Fibroblast of lung (primary cell): ENCODE measurements around the gene PTPRE. TPM values are rescaled to one million over a fixed set of nuclear protein-coding genes. Genes with fewer than 3 reads are reported as not detected.

Source experiments
- DNase-seq, 2 donors: peaks; one replicate each; pipeline versions ENCODE4 v3.0.0 to v3.0.0-alpha.2; 2010; ENCODE audit warnings: low read depth in 2 of 2
- H2AFZ ChIP-seq: 2 replicates; pipeline ENCODE4 v1.5.1; 2012; ENCODE audit warnings: low read length, control low read depth, inconsistent platforms
- H3K27ac ChIP-seq: 2 replicates; pipeline ENCODE4 v1.5.1; 2011; ENCODE audit warnings: low read length, control low read depth; ENCODE audit not compliant: insufficient read depth
- H3K27me3 ChIP-seq: 2 replicates; pipeline ENCODE4 v1.5.1; 2011; ENCODE audit warnings: mild to moderate bottlenecking, low read length; ENCODE audit not compliant: control insufficient read depth, insufficient read depth
- H3K36me3 ChIP-seq: 2 replicates; pipeline ENCODE4 v1.5.1; 2011; ENCODE audit warnings: low read length; ENCODE audit not compliant: control insufficient read depth, insufficient read depth
- H3K4me1 ChIP-seq: 2 replicates; pipeline ENCODE4 v1.5.1; 2011; ENCODE audit warnings: low read length; ENCODE audit not compliant: control insufficient read depth, insufficient read depth; ENCODE audit errors: extremely low read depth
- H3K4me2 ChIP-seq: 2 replicates; pipeline ENCODE4 v1.5.1; 2011; ENCODE audit warnings: low read length, control low read depth; ENCODE audit not compliant: insufficient read depth; ENCODE audit errors: extremely low read depth
- H3K4me3 ChIP-seq, 4 experiments: fragments of 200-600 bp in 1 of 4; sonication (generic) in 1 of 4; replicated peaks in 1 of 4; 2 replicates each; pipeline ENCODE4 v1.5.1; 2011 to 2016; ENCODE audit warnings: low read length in 4 of 4, low read depth in 3 of 4, mild to moderate bottlenecking in 3 of 4, control low read depth in 2 of 4, inconsistent platforms in 1 of 4, mixed read lengths in 1 of 4; ENCODE audit not compliant: insufficient read depth in 1 of 4; ENCODE audit errors: control extremely low read depth in 1 of 4
- H3K79me2 ChIP-seq: 2 replicates; pipeline ENCODE4 v1.5.1; 2012; ENCODE audit warnings: mild to moderate bottlenecking, low read length, inconsistent platforms; ENCODE audit not compliant: control insufficient read depth, insufficient read depth
- H3K9ac ChIP-seq: 2 replicates; pipeline ENCODE4 v1.5.1; 2011; ENCODE audit warnings: mild to moderate bottlenecking, low read length, control low read depth; ENCODE audit not compliant: insufficient read depth
- H3K9me3 ChIP-seq: 2 replicates; pipeline ENCODE4 v1.5.1; 2012; ENCODE audit warnings: low read depth, low read length; ENCODE audit not compliant: control insufficient read depth, insufficient read depth
- H4K20me1 ChIP-seq: 2 replicates; pipeline ENCODE4 v1.5.1; 2011; ENCODE audit warnings: low read length; ENCODE audit not compliant: control insufficient read depth, insufficient read depth; ENCODE audit errors: extremely low read depth
- EZH2 ChIP-seq: IDR thresholded peaks from 2 replicates; pipeline ENCODE4 v1.5.1; 2012; ENCODE audit warnings: low read length, control low read depth, mild to moderate bottlenecking; ENCODE audit errors: missing control alignments
- polyA plus RNA-seq, 2 donors: library from polyadenylated mRNA; depleted of rRNA in 1 of 2; stranded (reverse) in 1 of 2; unstranded in 1 of 2; fragments of >200 nt; gene quantifications; 2 replicates each; pipeline ENCODE4 v1.2.1, GENCODE V29; 2011 to 2012; ENCODE audit warnings: missing spikeins in 1 of 2
- total RNA-seq: library from RNA; depleted of rRNA; stranded (reverse); fragments of >200 nt; gene quantifications from 2 replicates; pipeline ENCODE4 v1.2.1, GENCODE V29; 2014
- TF ChIP-seq, protein P1 (sequence below), 2 donors: IDR thresholded peaks in 1 of 2; conservative IDR thresholded peaks in 1 of 2; 1 replicate in 1 of 2; 2 replicates in 1 of 2; pipeline ENCODE4 v1.5.1; 2011 to 2012; ENCODE audit warnings: low read length in 2 of 2, control low read depth in 1 of 2, inconsistent platforms in 1 of 2, low read depth in 1 of 2, mild to moderate bottlenecking in 1 of 2

PTPRE gene
- total and polyA plus RNA-seq, 2 donors (not counting 1 experiment from before 2014, with no cell fraction given): 0.75 to 1.8 TPM

- no peaks in the 10 kb centered on the region for H3K36me3 ChIP-seq
- no peak for TF ChIP-seq EZH2
- TF ChIP-seq, protein P1, sequence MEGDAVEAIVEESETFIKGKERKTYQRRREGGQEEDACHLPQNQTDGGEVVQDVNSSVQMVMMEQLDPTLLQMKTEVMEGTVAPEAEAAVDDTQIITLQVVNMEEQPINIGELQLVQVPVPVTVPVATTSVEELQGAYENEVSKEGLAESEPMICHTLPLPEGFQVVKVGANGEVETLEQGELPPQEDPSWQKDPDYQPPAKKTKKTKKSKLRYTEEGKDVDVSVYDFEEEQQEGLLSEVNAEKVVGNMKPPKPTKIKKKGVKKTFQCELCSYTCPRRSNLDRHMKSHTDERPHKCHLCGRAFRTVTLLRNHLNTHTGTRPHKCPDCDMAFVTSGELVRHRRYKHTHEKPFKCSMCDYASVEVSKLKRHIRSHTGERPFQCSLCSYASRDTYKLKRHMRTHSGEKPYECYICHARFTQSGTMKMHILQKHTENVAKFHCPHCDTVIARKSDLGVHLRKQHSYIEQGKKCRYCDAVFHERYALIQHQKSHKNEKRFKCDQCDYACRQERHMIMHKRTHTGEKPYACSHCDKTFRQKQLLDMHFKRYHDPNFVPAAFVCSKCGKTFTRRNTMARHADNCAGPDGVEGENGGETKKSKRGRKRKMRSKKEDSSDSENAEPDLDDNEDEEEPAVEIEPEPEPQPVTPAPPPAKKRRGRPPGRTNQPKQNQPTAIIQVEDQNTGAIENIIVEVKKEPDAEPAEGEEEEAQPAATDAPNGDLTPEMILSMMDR (conservative IDR thresholded peaks at IDR 0.05 in 1 of 2, IDR thresholded peaks at IDR 0.05 in 1 of 2; ENCODE audit: low read depth in 1 of 2, low read length in 2 of 2): no peak
- H2AFZ ChIP-seq: no peak overlapping the region
- H4K20me1 ChIP-seq: no peaks in the 10 kb centered on the region
- no peaks in the 10 kb centered on the region for H3K79me2 ChIP-seq
- no peak overlapping the region for H3K9ac ChIP-seq
- no peaks in the 10 kb centered on the region for H3K4me1 ChIP-seq
- no peak for DNase-seq
- H3K27ac ChIP-seq: no peak overlapping the region
- H3K9me3 ChIP-seq: no peaks in the 10 kb centered on the region
- no peak overlapping the region for H3K4me3 ChIP-seq
- H3K4me2 ChIP-seq: no peak overlapping the region
- no peaks in the 10 kb centered on the region for H3K27me3 ChIP-seq
These were observed 164.5 kb downstream of the PTPRE start for GRCh38 chr10:128071417-128071782.

- H3K27ac ChIP-seq: no peak overlapping the region
- no peak overlapping the region for H3K4me2 ChIP-seq
- H3K79me2 ChIP-seq: no peaks in the 10 kb centered on the region
- no peaks in the 10 kb centered on the region for H3K9me3 ChIP-seq
- H3K36me3 ChIP-seq: no peaks in the 10 kb centered on the region
- H3K9ac ChIP-seq: no peak overlapping the region
- no peak for DNase-seq
- H4K20me1 ChIP-seq: no peaks in the 10 kb centered on the region
- H3K27me3 ChIP-seq: no peaks in the 10 kb centered on the region
- no peak overlapping the region for H3K4me3 ChIP-seq
- TF ChIP-seq EZH2: no peak
- TF ChIP-seq, protein P1 (conservative IDR thresholded peaks at IDR 0.05 in 1 of 2, IDR thresholded peaks at IDR 0.05 in 1 of 2; ENCODE audit: low read depth in 1 of 2, low read length in 2 of 2): no peak
- H2AFZ ChIP-seq: no peak overlapping the region
- no peaks in the 10 kb centered on the region for H3K4me1 ChIP-seq
These were observed 165.1 kb downstream of the PTPRE start for GRCh38 chr10:128072046-128072445.

DNA sequence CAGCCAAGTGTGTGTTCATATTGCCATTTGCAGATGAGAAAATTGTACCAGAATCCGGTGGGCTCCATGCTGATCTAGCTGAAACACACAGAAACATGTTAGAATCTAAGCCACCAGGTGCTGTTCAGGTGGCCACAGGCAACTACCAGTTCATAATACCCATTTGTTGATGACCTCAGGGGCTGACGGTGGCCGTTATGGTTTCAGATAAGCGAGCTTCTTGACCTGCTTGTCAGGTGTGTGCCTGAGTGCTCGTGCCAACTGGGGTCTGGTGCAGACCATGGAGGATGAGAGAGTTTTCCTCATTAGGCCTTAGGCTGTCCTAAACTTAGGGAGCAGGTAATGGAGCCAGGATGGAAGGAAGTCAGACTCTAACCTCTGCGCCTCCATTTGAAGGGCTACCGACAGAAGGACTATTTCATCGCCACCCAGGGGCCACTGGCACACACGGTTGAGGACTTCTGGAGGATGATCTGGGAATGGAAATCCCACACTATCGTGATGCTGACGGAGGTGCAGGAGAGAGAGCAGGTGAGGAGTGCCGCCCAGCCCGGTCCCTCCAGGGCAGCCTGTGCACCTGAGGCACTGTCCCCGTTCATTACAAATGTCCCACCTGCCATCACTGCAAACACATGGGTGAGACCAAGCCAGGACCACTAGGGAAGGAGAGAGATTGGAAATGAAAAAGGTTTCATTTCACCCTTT is 166.2 kb downstream of the PTPRE start:
- H3K9me3 ChIP-seq: no peaks in the 10 kb centered on the region
- H4K20me1 ChIP-seq: no peaks in the 10 kb centered on the region
- H3K4me1 ChIP-seq: no peaks in the 10 kb centered on the region
- no peaks in the 10 kb centered on the region for H3K27me3 ChIP-seq
- H3K4me2 ChIP-seq: no peak overlapping the region
- no peak overlapping the region for H3K9ac ChIP-seq
- no peaks in the 10 kb centered on the region for H3K79me2 ChIP-seq
- no peak overlapping the region for H3K27ac ChIP-seq
- no peaks in the 10 kb centered on the region for H3K36me3 ChIP-seq
- no peak overlapping the region for H3K4me3 ChIP-seq
- no peak overlapping the region for H2AFZ ChIP-seq
- DNase-seq: no peak
- TF ChIP-seq EZH2: no peak
- TF ChIP-seq, protein P1 (conservative IDR thresholded peaks at IDR 0.05 in 1 of 2, IDR thresholded peaks at IDR 0.05 in 1 of 2; ENCODE audit: low read depth in 1 of 2, low read length in 2 of 2): no peak
